Measurements from ENCODE around the gene FOLR1.

- TF ChIP-seq RAD21 (IDR thresholded peaks at IDR 0.05; ENCODE audit: low read depth) (no peak), TAF1 (IDR thresholded peaks at IDR 0.05; ENCODE audit: low read depth) (no peak), EGR1 (IDR thresholded peaks at IDR 0.05) (no peak), REST (IDR thresholded peaks at IDR 0.05; ENCODE audit: low read depth) (no peak), MAX (IDR thresholded peaks at IDR 0.05) (no peak), CEBPB (IDR thresholded peaks at IDR 0.05) (no peak), FOXM1 (IDR thresholded peaks at IDR 0.05; ENCODE audit: borderline replicate concordance, low read depth) (no peak), EP300 (IDR thresholded peaks at IDR 0.05; ENCODE audit: borderline replicate concordance) (no peak), CREB1 (IDR thresholded peaks at IDR 0.05; ENCODE audit: low read depth) (no peak), TCF12 (IDR thresholded peaks at IDR 0.05; ENCODE audit: low read depth) (no peak), TEAD4 (IDR thresholded peaks at IDR 0.05) (no peak), YY1 (IDR thresholded peaks at IDR 0.05; ENCODE audit: low read depth) (no peak), USF1 (IDR thresholded peaks at IDR 0.05) (no peak)
Measured at GRCh38 chr11:72202571-72202970, 10.6 kb downstream of the FOLR1 start.
